HL-60 (cell line): ENCODE data around the gene COL13A1.

ENCODE experiments used
- DNase-seq, 2 experiments: peaks; one replicate each; pipeline ENCODE4 v3.0.0-alpha.2; 2010 to 2020; ENCODE audit warnings: low read depth in 1 of 2, low spot score in 1 of 2
- H3K27ac ChIP-seq: fragments of 250-450 bp; sonication (Bioruptor Pico); replicated peaks from 2 replicates; pipeline ENCODE4 v1.5.1; 2020; ENCODE audit warnings: mild to moderate bottlenecking, moderate library complexity
- H3K27me3 ChIP-seq: fragments of 250-450 bp; sonication (Bioruptor Pico); 2 replicates; pipeline ENCODE4 v1.5.1; 2021; ENCODE audit warnings: mild to moderate bottlenecking, moderate library complexity; ENCODE audit not compliant: insufficient read depth, poor library complexity, severe bottlenecking
- H3K4me3 ChIP-seq: replicated peaks from 2 replicates; pipeline ENCODE4 v1.5.1; 2011; ENCODE audit warnings: mild to moderate bottlenecking, control low read depth, low read length; ENCODE audit not compliant: insufficient read depth
- GABPA ChIP-seq: IDR thresholded peaks from 2 replicates; pipeline ENCODE4 v1.6.1; 2012; ENCODE audit warnings: low read depth
- POLR2AphosphoS5 ChIP-seq: IDR thresholded peaks from 2 replicates; pipeline ENCODE4 v1.6.1; 2012; ENCODE audit warnings: low read depth
- SPI1 ChIP-seq: IDR thresholded peaks from 2 replicates; pipeline ENCODE4 v1.6.1; 2012; ENCODE audit warnings: low read depth, mild to moderate bottlenecking, borderline replicate concordance
- TF ChIP-seq, protein P1 (sequence below): IDR thresholded peaks from one replicate; pipeline ENCODE4 v1.5.1; 2011; ENCODE audit warnings: low read length, control low read depth, inconsistent platforms; ENCODE audit not compliant: insufficient read depth
- TF ChIP-seq, protein P2 (sequence below): IDR thresholded peaks from 2 replicates; pipeline ENCODE4 v1.6.1; 2012; ENCODE audit warnings: low read depth; ENCODE audit not compliant: insufficient replicate concordance

The COL13A1 gene

DNA sequence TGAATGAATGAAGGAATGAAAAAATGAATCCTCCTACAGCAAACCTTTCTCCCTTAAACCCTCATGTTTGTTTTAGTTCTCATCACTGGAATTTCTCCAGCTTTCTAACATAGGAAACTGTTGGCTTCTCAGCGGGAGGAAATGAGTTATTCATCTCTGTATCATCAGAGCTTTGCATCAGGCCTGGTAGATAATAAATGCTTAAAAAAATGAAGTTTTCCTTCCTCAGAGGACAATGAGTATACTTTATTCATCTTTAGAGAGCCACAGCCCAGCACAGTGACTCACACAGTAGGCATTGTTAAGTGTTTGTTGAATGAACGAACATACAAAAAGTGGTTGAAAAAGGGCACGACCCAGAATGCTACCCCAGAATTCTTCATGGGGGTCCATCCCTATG, 62.6 kb downstream of the COL13A1 start:
- TF ChIP-seq GABPA = no peak
- TF ChIP-seq SPI1 = no peak
- no peak for TF ChIP-seq POLR2AphosphoS5
- TF ChIP-seq, protein P1, sequence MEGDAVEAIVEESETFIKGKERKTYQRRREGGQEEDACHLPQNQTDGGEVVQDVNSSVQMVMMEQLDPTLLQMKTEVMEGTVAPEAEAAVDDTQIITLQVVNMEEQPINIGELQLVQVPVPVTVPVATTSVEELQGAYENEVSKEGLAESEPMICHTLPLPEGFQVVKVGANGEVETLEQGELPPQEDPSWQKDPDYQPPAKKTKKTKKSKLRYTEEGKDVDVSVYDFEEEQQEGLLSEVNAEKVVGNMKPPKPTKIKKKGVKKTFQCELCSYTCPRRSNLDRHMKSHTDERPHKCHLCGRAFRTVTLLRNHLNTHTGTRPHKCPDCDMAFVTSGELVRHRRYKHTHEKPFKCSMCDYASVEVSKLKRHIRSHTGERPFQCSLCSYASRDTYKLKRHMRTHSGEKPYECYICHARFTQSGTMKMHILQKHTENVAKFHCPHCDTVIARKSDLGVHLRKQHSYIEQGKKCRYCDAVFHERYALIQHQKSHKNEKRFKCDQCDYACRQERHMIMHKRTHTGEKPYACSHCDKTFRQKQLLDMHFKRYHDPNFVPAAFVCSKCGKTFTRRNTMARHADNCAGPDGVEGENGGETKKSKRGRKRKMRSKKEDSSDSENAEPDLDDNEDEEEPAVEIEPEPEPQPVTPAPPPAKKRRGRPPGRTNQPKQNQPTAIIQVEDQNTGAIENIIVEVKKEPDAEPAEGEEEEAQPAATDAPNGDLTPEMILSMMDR = no peak
- DNase-seq = no peak
- Histone ChIP-seq H3K27ac (no peak overlapping the region), H3K27me3 (peaks cover 6% of the 10 kb centered on the region), H3K4me3 (no peak overlapping the region)

DNA sequence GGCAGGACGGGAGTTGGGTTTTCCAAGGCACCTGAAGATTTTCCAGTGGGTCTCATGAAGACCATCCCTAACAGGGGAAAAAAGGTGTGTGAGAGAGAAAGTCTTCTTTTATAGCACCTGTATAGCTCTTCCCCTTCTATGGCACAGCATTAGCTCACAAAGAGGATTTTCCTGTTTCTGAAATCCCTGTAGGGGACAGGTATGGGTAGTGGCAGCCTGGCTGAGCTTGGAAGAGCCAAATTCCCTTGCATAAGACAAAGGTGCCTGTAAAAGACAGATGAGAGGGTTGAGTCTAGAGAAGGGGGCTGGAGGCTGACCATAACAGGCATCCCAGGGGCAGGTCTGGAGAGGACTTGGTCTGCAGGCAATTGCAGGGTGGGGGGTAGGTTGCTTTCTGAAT, 63.7 kb downstream of the COL13A1 start:
- Histone ChIP-seq H3K27ac (no peak overlapping the region), H3K27me3 (peaks cover 6% of the 10 kb centered on the region)
- no peak for TF ChIP-seq POLR2AphosphoS5
- TF ChIP-seq, protein P1 = no peak
- TF ChIP-seq, protein P2, sequence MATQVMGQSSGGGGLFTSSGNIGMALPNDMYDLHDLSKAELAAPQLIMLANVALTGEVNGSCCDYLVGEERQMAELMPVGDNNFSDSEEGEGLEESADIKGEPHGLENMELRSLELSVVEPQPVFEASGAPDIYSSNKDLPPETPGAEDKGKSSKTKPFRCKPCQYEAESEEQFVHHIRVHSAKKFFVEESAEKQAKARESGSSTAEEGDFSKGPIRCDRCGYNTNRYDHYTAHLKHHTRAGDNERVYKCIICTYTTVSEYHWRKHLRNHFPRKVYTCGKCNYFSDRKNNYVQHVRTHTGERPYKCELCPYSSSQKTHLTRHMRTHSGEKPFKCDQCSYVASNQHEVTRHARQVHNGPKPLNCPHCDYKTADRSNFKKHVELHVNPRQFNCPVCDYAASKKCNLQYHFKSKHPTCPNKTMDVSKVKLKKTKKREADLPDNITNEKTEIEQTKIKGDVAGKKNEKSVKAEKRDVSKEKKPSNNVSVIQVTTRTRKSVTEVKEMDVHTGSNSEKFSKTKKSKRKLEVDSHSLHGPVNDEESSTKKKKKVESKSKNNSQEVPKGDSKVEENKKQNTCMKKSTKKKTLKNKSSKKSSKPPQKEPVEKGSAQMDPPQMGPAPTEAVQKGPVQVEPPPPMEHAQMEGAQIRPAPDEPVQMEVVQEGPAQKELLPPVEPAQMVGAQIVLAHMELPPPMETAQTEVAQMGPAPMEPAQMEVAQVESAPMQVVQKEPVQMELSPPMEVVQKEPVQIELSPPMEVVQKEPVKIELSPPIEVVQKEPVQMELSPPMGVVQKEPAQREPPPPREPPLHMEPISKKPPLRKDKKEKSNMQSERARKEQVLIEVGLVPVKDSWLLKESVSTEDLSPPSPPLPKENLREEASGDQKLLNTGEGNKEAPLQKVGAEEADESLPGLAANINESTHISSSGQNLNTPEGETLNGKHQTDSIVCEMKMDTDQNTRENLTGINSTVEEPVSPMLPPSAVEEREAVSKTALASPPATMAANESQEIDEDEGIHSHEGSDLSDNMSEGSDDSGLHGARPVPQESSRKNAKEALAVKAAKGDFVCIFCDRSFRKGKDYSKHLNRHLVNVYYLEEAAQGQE = no peak
- no peak for TF ChIP-seq GABPA
- no peak for TF ChIP-seq SPI1

DNA sequence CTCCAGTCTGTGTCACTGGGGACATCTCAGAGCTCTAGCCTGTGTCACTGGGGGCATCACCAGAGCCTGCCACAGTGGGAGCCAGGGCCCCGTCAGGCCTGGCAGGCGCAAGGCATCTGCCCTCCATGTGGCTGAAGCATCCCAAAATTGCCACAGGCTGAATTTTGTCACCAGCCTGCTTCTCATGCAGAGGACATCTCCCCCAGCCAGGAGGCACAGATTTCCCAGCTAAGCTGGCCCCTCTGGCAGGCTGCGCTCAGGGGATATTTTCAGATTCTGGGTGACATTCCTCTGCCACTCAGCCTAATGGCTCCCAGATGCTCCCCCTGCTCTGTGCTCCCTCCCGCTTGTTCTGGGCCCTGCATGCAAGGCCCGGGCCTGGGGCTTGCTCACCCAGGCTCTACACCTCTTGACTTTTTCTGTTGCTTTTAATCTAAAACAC, 64.6 kb downstream of the COL13A1 start:
- Histone ChIP-seq H3K27ac (no peak overlapping the region), H3K4me3 (no peak overlapping the region), H3K27me3 (peaks cover 6% of the 10 kb centered on the region)
- no peak for DNase-seq
- TF ChIP-seq, protein P1 = no peak
- TF ChIP-seq SPI1 (no peak), POLR2AphosphoS5 (no peak), GABPA (no peak)
- TF ChIP-seq, protein P2 = no peak

More for the DNA sequence above, 63.7 kb downstream of the COL13A1 start:
- H3K4me3 ChIP-seq = no peak overlapping the region
- DNase-seq = no peak
